Small intestine (tissue), 7 donors: Measurements from ENCODE around the gene RDH12. TPM values are rescaled to one million over a fixed set of nuclear protein-coding genes. Genes with fewer than 3 reads are reported as not detected.
A peak's percentile ranks its signal among the peaks of the same experiment; 100 is the strongest.

Experiments used
- DNase-seq, 2 donors: peaks; one replicate each; pipeline versions ENCODE4 v3.0.0 to v3.0.0-alpha.2; 2013
- FAIRE-seq: peaks from 2 replicates; lab custom pipeline; 2012; peaks lifted over from hg19 to GRCh38; lab: Jason Lieb, UNC
- H3K27ac ChIP-seq, 3 donors: one replicate each; pipeline ENCODE4 v1.5.1; 2013; ENCODE audit warnings: low read length in 2 of 3, mild to moderate bottlenecking in 2 of 3, control low read depth in 1 of 3, inconsistent platforms in 1 of 3, low read depth in 1 of 3, moderate library complexity in 1 of 3
- H3K27me3 ChIP-seq, 3 donors: one replicate each; pipeline ENCODE4 v1.6.1; 2013; ENCODE audit warnings: low read length in 3 of 3, inconsistent platforms in 1 of 3; ENCODE audit not compliant: control insufficient read depth in 3 of 3, insufficient read depth in 3 of 3
- H3K36me3 ChIP-seq, 3 donors: one replicate each; pipeline ENCODE4 v1.6.1; 2013; ENCODE audit warnings: low read length in 3 of 3, inconsistent platforms in 1 of 3, low read depth in 1 of 3, mild to moderate bottlenecking in 1 of 3, moderate library complexity in 1 of 3; ENCODE audit not compliant: control insufficient read depth in 3 of 3, insufficient read depth in 2 of 3
- H3K4me1 ChIP-seq, 3 donors: one replicate each; pipeline ENCODE4 v1.6.1; 2013; ENCODE audit warnings: low read length in 2 of 3, inconsistent platforms in 1 of 3, low read depth in 1 of 3, mild to moderate bottlenecking in 1 of 3, moderate library complexity in 1 of 3; ENCODE audit not compliant: control insufficient read depth in 3 of 3, insufficient read depth in 2 of 3
- H3K4me3 ChIP-seq, 3 donors: one replicate each; pipeline ENCODE4 v1.5.1; 2013; ENCODE audit warnings: low read length in 3 of 3, control low read depth in 1 of 3, inconsistent platforms in 1 of 3, low read depth in 1 of 3, mild to moderate bottlenecking in 1 of 3, moderate library complexity in 1 of 3
- H3K9me3 ChIP-seq, 2 donors: one replicate each; pipeline ENCODE4 v1.6.1; 2013; ENCODE audit warnings: low read depth in 1 of 2, low read length in 1 of 2; ENCODE audit not compliant: control insufficient read depth in 2 of 2, insufficient read depth in 1 of 2
- WGBS, 3 donors: extraction: QIAGEN DNeasy Blood & Tissue Kit; methylation state at CpG; one replicate each; pipeline ENCODE4 v1.1.7; 2013; 5-methylcytosine and 5-hydroxymethylcytosine counted together
- polyA plus RNA-seq, 4 donors: library from polyadenylated mRNA; stranded (reverse) in 3 of 4; unstranded in 1 of 4; fragments of 200-250 nt in 3 of 4; fragments of 120-200 nt in 1 of 4; gene quantifications; one replicate each; pipeline versions ENCODE4 v1.2.1 to v1.2.3, GENCODE V29; 2013
- donor health status: healthy with polysubstance abuse.
- donor health status: control.
- donor health status: control.
- donor health status: Bipolar disorder and iron deficiency.
- donor health status: healthy.

Gene RDH12
- polyA plus RNA-seq, 4 donors = 0.44 to 1.4 TPM; not detected in 2

DNA sequence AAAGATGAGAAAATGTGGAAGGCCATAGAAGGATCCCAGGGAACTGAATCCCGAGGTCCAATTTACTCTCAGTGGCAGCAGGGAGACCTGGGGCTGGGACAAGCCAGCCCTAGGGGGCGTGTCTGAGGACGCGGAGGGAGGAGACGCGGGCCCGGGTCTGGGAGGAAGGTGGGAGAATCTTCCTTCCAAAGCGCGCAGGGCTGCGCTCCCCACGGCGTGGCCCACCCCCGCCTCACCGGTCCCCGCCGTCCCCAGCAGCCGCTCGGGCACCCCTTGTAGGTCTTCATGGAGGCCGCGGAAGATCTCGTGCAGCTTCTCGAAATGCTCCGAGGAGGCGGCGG is 27.6 kb upstream of the RDH12 start:
- FAIRE-seq = no peak
- no peaks in the 10 kb centered on the region for H3K27me3 ChIP-seq
- H3K36me3 ChIP-seq = peaks cover 2 to 5% (median 2%) of the 10 kb centered on the region in 3 donors
- peak; percentile 76 to 85 for DNase-seq
- H3K4me1 ChIP-seq = peaks cover 0 to 16% (median 3%) of the 10 kb centered on the region in 3 donors
- peak overlapping the region; percentile 90 to 96 (median 94) for H3K4me3 ChIP-seq
- 0 to 1% (median 1%) methylated on average over 13 to 25 of the region's 25 CpGs for WGBS, 3 donors
- peak overlapping the region; percentile 82 to 98 (median 95) for H3K27ac ChIP-seq
- H3K9me3 ChIP-seq = no peaks in the 10 kb centered on the region

GRCh38 chr14:67674480-67675218 is 27.0 kb upstream of the RDH12 start, which contains the start of gene VTI1B:
Gene VTI1B, minus strand, starts transcription at chr14:67674632. Its CDS starts 143 bp downstream, at chr14:67674489.
- H3K4me3 ChIP-seq = peak within 1 kb of the TSS; percentile 90 to 96 (median 94)
- FAIRE-seq (no peak), DNase-seq (peak; percentile 75 to 96)
- no peaks in the 10 kb centered on the region for H3K9me3 ChIP-seq
- H3K27me3 ChIP-seq = no peaks in the 10 kb centered on the region
- peaks cover 0 to 16% (median 3%) of the 10 kb centered on the region in 3 donors for H3K4me1 ChIP-seq
- H3K27ac ChIP-seq = peak within 1 kb of the TSS; percentile 82 to 98 (median 95)
- peaks cover 2 to 5% (median 2%) of the 10 kb centered on the region in 3 donors for H3K36me3 ChIP-seq
- WGBS, 3 donors = 1% methylated on average over 70 to 87 of the region's 87 CpGs

- Histone ChIP-seq H3K4me3 (peak overlapping the region; percentile 90 to 96 (median 94)), H3K9me3 (no peaks in the 10 kb centered on the region), H3K27me3 (no peaks in the 10 kb centered on the region), H3K27ac (peak overlapping the region; percentile 82 to 98 (median 95)), H3K36me3 (peaks cover 2 to 5% (median 2%) of the 10 kb centered on the region in 3 donors), H3K4me1 (peaks cover 0 to 16% (median 3%) of the 10 kb centered on the region in 3 donors)
- no peak for FAIRE-seq
- DNase-seq = no peak
- WGBS, 3 donors = 28 to 34% (median 32%) methylated on average over 16 of the region's 16 CpGs
Observed at GRCh38 chr14:67675219-67675582, 26.5 kb upstream of the RDH12 start.

GRCh38 chr14:67679006-67679405 is 22.7 kb upstream of the RDH12 start:
- H3K9me3 ChIP-seq = no peaks in the 10 kb centered on the region
- H3K27ac ChIP-seq = no peak overlapping the region
- DNase-seq (no peak), FAIRE-seq (no peak)
- H3K36me3 ChIP-seq = peaks cover 2 to 10% (median 7%) of the 10 kb centered on the region in 3 donors
- H3K27me3 ChIP-seq = no peaks in the 10 kb centered on the region
- H3K4me1 ChIP-seq = peaks cover 0 to 5% (median 4%) of the 10 kb centered on the region in 3 donors
- WGBS, 3 donors = 52 to 80% (median 62%) methylated on average over 2 of the region's 2 CpGs
- no peak overlapping the region for H3K4me3 ChIP-seq

DNA sequence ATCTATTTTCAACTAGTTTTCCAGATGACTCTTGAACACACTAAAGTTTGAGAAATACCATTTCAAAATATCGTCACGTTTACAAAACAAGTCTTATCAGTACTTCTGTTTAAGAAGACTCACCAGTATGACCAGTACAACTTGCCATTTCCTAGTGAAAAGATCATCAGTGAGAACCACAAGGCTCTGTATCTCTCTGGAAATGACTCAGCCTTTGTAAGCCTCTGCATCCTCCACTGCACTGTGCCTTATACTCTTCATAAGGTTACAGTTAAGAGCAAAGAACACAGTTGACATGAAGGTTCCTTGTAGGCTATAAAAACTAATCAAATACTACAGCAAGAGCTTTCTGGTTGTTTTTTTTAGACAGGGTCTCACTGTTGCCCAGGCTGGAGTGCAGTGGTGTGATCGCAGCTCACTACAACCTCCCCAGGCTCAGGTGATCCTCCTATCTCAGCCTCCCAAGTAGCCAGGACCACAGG is 21.5 kb upstream of the RDH12 start:
- Histone ChIP-seq H3K4me3 (no peak overlapping the region), H3K27me3 (no peaks in the 10 kb centered on the region), H3K36me3 (peaks cover 5 to 13% (median 7%) of the 10 kb centered on the region in 3 donors), H3K27ac (no peak overlapping the region), H3K9me3 (no peaks in the 10 kb centered on the region), H3K4me1 (peaks cover 0 to 5% (median 4%) of the 10 kb centered on the region in 3 donors)
- FAIRE-seq (no peak), DNase-seq (no peak)
- 82 to 84% (median 84%) methylated on average over 3 of the region's 3 CpGs for WGBS, 3 donors

DNA sequence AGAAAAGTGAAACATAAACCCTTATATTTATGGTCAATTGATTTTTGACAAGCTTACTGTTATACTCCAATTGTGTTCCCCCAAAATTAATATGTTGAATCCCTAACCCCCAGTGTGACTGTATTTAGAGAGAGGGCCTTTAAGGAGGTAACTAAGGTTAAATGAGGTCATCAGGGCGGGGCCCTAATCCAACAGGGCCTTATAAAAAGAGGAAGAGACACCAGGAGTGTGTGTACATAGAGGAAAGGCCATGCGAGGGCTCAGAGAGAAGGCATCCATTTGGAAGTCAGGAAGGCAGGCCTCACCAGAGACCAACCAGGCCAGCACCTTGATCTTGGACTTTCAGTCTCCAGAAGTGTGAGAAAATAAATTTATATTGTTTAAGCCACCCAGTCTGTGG is 20.7 kb upstream of the RDH12 start:
- 54 to 71% (median 67%) methylated on average over 2 of the region's 2 CpGs for WGBS, 3 donors
- peaks cover 0 to 4% (median 0%) of the 10 kb centered on the region in 3 donors for H3K4me1 ChIP-seq
- FAIRE-seq (no peak), DNase-seq (no peak)
- no peaks in the 10 kb centered on the region for H3K9me3 ChIP-seq
- H3K27me3 ChIP-seq = no peaks in the 10 kb centered on the region
- no peak overlapping the region for H3K4me3 ChIP-seq
- H3K27ac ChIP-seq = no peak overlapping the region
- peaks cover 5 to 19% (median 7%) of the 10 kb centered on the region in 3 donors for H3K36me3 ChIP-seq

DNA sequence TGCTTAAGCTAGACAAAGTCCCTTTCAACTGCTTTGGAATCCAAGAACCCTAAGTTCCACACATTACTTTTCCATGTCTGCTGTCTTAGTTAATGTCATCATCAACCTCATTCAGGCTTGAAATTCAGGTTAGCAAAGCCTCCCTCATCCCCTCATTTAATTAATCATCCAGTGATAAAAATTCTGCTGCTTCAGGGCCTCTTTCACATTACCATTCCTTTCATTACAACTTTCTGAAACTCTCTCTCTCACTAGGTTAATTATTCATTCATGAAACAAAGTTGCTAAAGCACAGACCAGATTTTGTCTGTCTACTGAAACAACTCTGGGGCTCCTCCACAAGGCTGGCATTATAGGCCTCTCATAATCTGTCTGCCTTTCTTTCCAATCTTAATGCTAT is 17.8 kb upstream of the RDH12 start:
- no peak for FAIRE-seq
- Histone ChIP-seq H3K27me3 (no peaks in the 10 kb centered on the region), H3K27ac (no peak overlapping the region), H3K4me1 (peaks cover 0 to 4% (median 0%) of the 10 kb centered on the region in 3 donors), H3K9me3 (no peaks in the 10 kb centered on the region), H3K36me3 (peaks cover 4 to 25% (median 7%) of the 10 kb centered on the region in 3 donors), H3K4me3 (no peak overlapping the region)
- DNase-seq = no peak

GRCh38 chr14:67690011-67690410 is 11.7 kb upstream of the RDH12 start:
- Histone ChIP-seq H3K9me3 (no peaks in the 10 kb centered on the region), H3K27me3 (no peaks in the 10 kb centered on the region), H3K4me1 (peaks cover 0 to 5% (median 0%) of the 10 kb centered on the region in 3 donors), H3K4me3 (no peak overlapping the region), H3K27ac (no peak overlapping the region), H3K36me3 (peaks cover 11 to 37% (median 12%) of the 10 kb centered on the region in 3 donors)
- no peak for DNase-seq
- 95 to 97% (median 95%) methylated on average over 4 of the region's 4 CpGs for WGBS, 3 donors
- FAIRE-seq = no peak
